SK-N-SH (cell line): ENCODE measurements around the gene TCL1A. TPM values are rescaled to one million over a fixed set of nuclear protein-coding genes. Genes with fewer than 3 reads are reported as not detected.

ENCODE experiments used
- CTCF ChIA-PET: fragments of 300-600, 350-600 bp; formaldehyde crosslinking; extraction: SDS; loops from one replicate; lab custom pipeline; 2021; lab: Yijun Ruan, JAX
- POLR2A ChIA-PET: fragments of 350-600 bp; sonication (Branson Sonifier 250); formaldehyde crosslinking; extraction: SDS; loops from one replicate; lab custom pipeline; 2020; ENCODE audit warnings: antibody characterized with exemption, inconsistent platforms; lab: Yijun Ruan, JAX
- DNase-seq: peaks from one replicate; pipeline ENCODE4 v3.0.0; 2012
- H2AFZ ChIP-seq: fragments of 200-600 bp; sonication (generic); 2 replicates; pipeline ENCODE4 v1.8.1; 2016; ENCODE audit warnings: antibody characterized with exemption, mild to moderate bottlenecking, low read depth
- H3F3A ChIP-seq: fragments of 200-600 bp; sonication (generic); replicated peaks from 2 replicates; pipeline ENCODE3; 2016; ENCODE audit warnings: antibody characterized with exemption, mild to moderate bottlenecking; ENCODE audit not compliant: insufficient read depth
- H3K27ac ChIP-seq, 2 experiments: fragments of 200-500 bp in 1 of 2; fragments of 200-600 bp in 1 of 2; sonication (Bioruptor generic) in 1 of 2; sonication (generic), shearing (Covaris generic) in 1 of 2; 2 replicates each; pipeline versions ENCODE4 v1.5.1 to v1.6.1; 2014 to 2016; ENCODE audit warnings: low read depth in 2 of 2, inconsistent platforms in 1 of 2, low read length in 1 of 2, mild to moderate bottlenecking in 1 of 2, mixed read lengths in 1 of 2
- H3K27me3 ChIP-seq: fragments of 200-600 bp; sonication (generic), shearing (Covaris generic); 2 replicates; pipeline ENCODE4 v1.6.1; 2016; ENCODE audit warnings: mixed run types; ENCODE audit not compliant: insufficient read depth
- H3K36me3 ChIP-seq, 2 experiments: fragments of 200-500 bp in 1 of 2; fragments of 200-600 bp in 1 of 2; sonication (Bioruptor generic) in 1 of 2; sonication (generic) in 1 of 2; replicated peaks in 1 of 2; 2 replicates each; pipeline versions ENCODE3 to v1.5.1; 2014 to 2016; ENCODE audit warnings: low read length in 1 of 2, mild to moderate bottlenecking in 1 of 2; ENCODE audit not compliant: insufficient read depth in 2 of 2, control insufficient read depth in 1 of 2
- H3K4me1 ChIP-seq, 2 experiments: fragments of 200-500 bp in 1 of 2; fragments of 200-600 bp in 1 of 2; sonication (Bioruptor generic) in 1 of 2; sonication (generic), shearing (Covaris generic) in 1 of 2; 2 replicates each; pipeline versions ENCODE4 v1.5.1 to v1.6.1; 2014 to 2016; ENCODE audit warnings: low read depth in 1 of 2, low read length in 1 of 2, mixed run types in 1 of 2; ENCODE audit not compliant: insufficient read depth in 2 of 2, control insufficient read depth in 1 of 2
- H3K4me2 ChIP-seq: fragments of 200-600 bp; sonication (generic), shearing (Covaris generic); 2 replicates; pipeline ENCODE4 v1.6.1; 2017; ENCODE audit warnings: mixed run types
- H3K4me3 ChIP-seq, 2 experiments: fragments of 200-500 bp in 1 of 2; fragments of 200-600 bp in 1 of 2; sonication (Bioruptor generic) in 1 of 2; sonication (generic), shearing (Covaris generic) in 1 of 2; 2 replicates each; pipeline versions ENCODE4 v1.5.1 to v1.8.1; 2014 to 2016; ENCODE audit warnings: low read depth in 2 of 2, inconsistent platforms in 1 of 2, low read length in 1 of 2, mild to moderate bottlenecking in 1 of 2, mixed read lengths in 1 of 2, moderate library complexity in 1 of 2
- H3K79me2 ChIP-seq: fragments of 200-600 bp; sonication (generic); 2 replicates; pipeline ENCODE4 v1.8.1; 2017; ENCODE audit warnings: mild to moderate bottlenecking; ENCODE audit not compliant: insufficient read depth
- H3K9ac ChIP-seq: fragments of 200-600 bp; sonication (generic); 2 replicates; pipeline ENCODE4 v1.6.1; 2017; ENCODE audit warnings: mixed run types
- H3K9me2 ChIP-seq: fragments of 200-600 bp; sonication (generic); 2 replicates; pipeline ENCODE4 v1.6.1; 2017; ENCODE audit warnings: mixed run types
- H3K9me3 ChIP-seq: fragments of 200-600 bp; sonication (generic); 2 replicates; pipeline ENCODE4 v1.6.1; 2017; ENCODE audit warnings: mixed run types, mild to moderate bottlenecking, moderate library complexity
- H4K20me1 ChIP-seq: fragments of 200-600 bp; sonication (generic); 2 replicates; pipeline ENCODE4 v1.6.1; 2017; ENCODE audit warnings: mild to moderate bottlenecking, mixed run types; ENCODE audit not compliant: insufficient read depth
- ELF1 ChIP-seq: IDR thresholded peaks from 2 replicates; pipeline ENCODE4 v1.4.0; 2012
- EP300 ChIP-seq, 2 experiments: IDR thresholded peaks; 2 replicates each; pipeline versions ENCODE4 v1.4.0 to v1.6.1; 2012; ENCODE audit warnings: borderline replicate concordance in 1 of 2, low read depth in 1 of 2, low read length in 1 of 2
- FOSL2 ChIP-seq: IDR thresholded peaks from 2 replicates; pipeline ENCODE4 v1.4.0; 2012; ENCODE audit warnings: low read depth, mild to moderate bottlenecking, moderate library complexity, borderline replicate concordance
- FOXJ3 ChIP-seq: sonication (generic); formaldehyde crosslinking; IDR thresholded peaks from 2 replicates; pipeline ENCODE4 v1.5.1; 2020; ENCODE audit warnings: mild to moderate bottlenecking, missing genetic modification reagents
- FOXM1 ChIP-seq: IDR thresholded peaks from 2 replicates; pipeline ENCODE4 v1.4.0; 2012; ENCODE audit warnings: low read depth, mild to moderate bottlenecking
- GABPA ChIP-seq: IDR thresholded peaks from 2 replicates; pipeline ENCODE4 v1.4.0; 2012; ENCODE audit warnings: low read depth, mild to moderate bottlenecking
- GATA2 ChIP-seq: sonication (generic); formaldehyde crosslinking; IDR thresholded peaks from 2 replicates; pipeline ENCODE4 v1.5.0; 2020; ENCODE audit warnings: mild to moderate bottlenecking, missing genetic modification reagents
- JUND ChIP-seq: IDR thresholded peaks from 2 replicates; pipeline ENCODE4 v1.4.0; 2012
- MEF2A ChIP-seq: IDR thresholded peaks from 2 replicates; pipeline ENCODE4 v1.4.0; 2012; ENCODE audit warnings: low read depth, borderline replicate concordance
- MXI1 ChIP-seq: IDR thresholded peaks from 2 replicates; pipeline ENCODE4 v1.6.1; 2012; ENCODE audit warnings: mild to moderate bottlenecking, low read depth, low read length, improper control_type of control experiment
- NFIC ChIP-seq: IDR thresholded peaks from 2 replicates; pipeline ENCODE4 v1.4.0; 2012; ENCODE audit warnings: borderline replicate concordance
- POLR2AphosphoS5 ChIP-seq: IDR thresholded peaks from 2 replicates; pipeline ENCODE4 v1.6.1; 2012; ENCODE audit warnings: low read depth, low read length
- RFX5 ChIP-seq: IDR thresholded peaks from 2 replicates; pipeline ENCODE4 v1.6.1; 2012; ENCODE audit warnings: mild to moderate bottlenecking, improper control_type of control experiment, low read length
- SIN3A ChIP-seq: IDR thresholded peaks from 2 replicates; pipeline ENCODE4 v1.6.1; 2012; ENCODE audit warnings: low read depth, mild to moderate bottlenecking, low read length, moderate library complexity, borderline replicate concordance
- SMC3 ChIP-seq: IDR thresholded peaks from 2 replicates; pipeline ENCODE4 v1.6.1; 2012; ENCODE audit warnings: low read depth, low read length, improper control_type of control experiment
- YY1 ChIP-seq: IDR thresholded peaks from 2 replicates; pipeline ENCODE4 v1.4.0; 2012; ENCODE audit warnings: low read depth, mild to moderate bottlenecking
- WGBS: methylation state at CpG from one replicate; pipeline ENCODE4 v1.1.6; 2017; ENCODE audit warnings: low lambda C conversion rate; 5-methylcytosine and 5-hydroxymethylcytosine counted together
- polyA plus RNA-seq, 3 experiments: library from polyadenylated mRNA; depleted of rRNA; stranded (reverse); fragments of >200 nt; gene quantifications; 2 replicates each; pipeline ENCODE4 v1.2.3, GENCODE V29; 2012
- TF ChIP-seq, protein P1 (sequence below): fragments of 200-600 bp; sonication (generic); IDR thresholded peaks from 2 replicates; pipeline ENCODE4 v1.6.1; 2017; ENCODE audit warnings: antibody characterized with exemption, mild to moderate bottlenecking, moderate library complexity
- TF ChIP-seq, protein P2 (sequence below): IDR thresholded peaks from 2 replicates; pipeline ENCODE4 v1.4.0; 2012; ENCODE audit warnings: low read depth

Gene TCL1A
- polyA plus RNA-seq, 1 of the 3 experiments (the other 2 are of a cell fraction): not detected

- ChIA-PET CTCF (interaction anchor here (0.7 to 1.1 kb wide), 2 partner anchors 70 to 290 kb away, joined by 3 read pairs; no protein-coding TSS in a partner anchor), POLR2A (no interaction called here)
- Histone ChIP-seq H3K9me2 (no peaks in the 10 kb centered on the region), H3K4me2 (no peak overlapping the region), H3K4me3 (no peak overlapping the region), H3K4me1 (no peaks in the 10 kb centered on the region; a peak in 1 of 4 replicates), H3K9ac (no peak overlapping the region), H3K27me3 (no peaks in the 10 kb centered on the region), H3K27ac (no peak overlapping the region), H3K9me3 (no peaks in the 10 kb centered on the region), H3K36me3 (no peaks in the 10 kb centered on the region), H4K20me1 (no peaks in the 10 kb centered on the region), H2AFZ (no peak overlapping the region), H3F3A (no peaks in the 10 kb centered on the region), H3K79me2 (no peaks in the 10 kb centered on the region)
- DNase-seq: no peak
- 11% methylated on average over 3 of the region's 3 CpGs for WGBS
- TF ChIP-seq FOXJ3 (CRISPR knock-in tag): no peak
- no peak for TF ChIP-seq YY1
- no peak for TF ChIP-seq NFIC
- TF ChIP-seq POLR2AphosphoS5: no peak
- no peak for TF ChIP-seq JUND
- TF ChIP-seq SMC3: no peak
- TF ChIP-seq GATA2 (CRISPR knock-in tag): no peak
- TF ChIP-seq, protein P1, sequence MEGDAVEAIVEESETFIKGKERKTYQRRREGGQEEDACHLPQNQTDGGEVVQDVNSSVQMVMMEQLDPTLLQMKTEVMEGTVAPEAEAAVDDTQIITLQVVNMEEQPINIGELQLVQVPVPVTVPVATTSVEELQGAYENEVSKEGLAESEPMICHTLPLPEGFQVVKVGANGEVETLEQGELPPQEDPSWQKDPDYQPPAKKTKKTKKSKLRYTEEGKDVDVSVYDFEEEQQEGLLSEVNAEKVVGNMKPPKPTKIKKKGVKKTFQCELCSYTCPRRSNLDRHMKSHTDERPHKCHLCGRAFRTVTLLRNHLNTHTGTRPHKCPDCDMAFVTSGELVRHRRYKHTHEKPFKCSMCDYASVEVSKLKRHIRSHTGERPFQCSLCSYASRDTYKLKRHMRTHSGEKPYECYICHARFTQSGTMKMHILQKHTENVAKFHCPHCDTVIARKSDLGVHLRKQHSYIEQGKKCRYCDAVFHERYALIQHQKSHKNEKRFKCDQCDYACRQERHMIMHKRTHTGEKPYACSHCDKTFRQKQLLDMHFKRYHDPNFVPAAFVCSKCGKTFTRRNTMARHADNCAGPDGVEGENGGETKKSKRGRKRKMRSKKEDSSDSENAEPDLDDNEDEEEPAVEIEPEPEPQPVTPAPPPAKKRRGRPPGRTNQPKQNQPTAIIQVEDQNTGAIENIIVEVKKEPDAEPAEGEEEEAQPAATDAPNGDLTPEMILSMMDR: no peak
- no peak for TF ChIP-seq FOSL2
- TF ChIP-seq FOXM1: no peak
- TF ChIP-seq RFX5: no peak
- no peak for TF ChIP-seq MEF2A
- TF ChIP-seq ELF1: no peak
- no peak for TF ChIP-seq SIN3A
- TF ChIP-seq GABPA: no peak
Measured at GRCh38 chr14:95703805-95704204, 10.1 kb downstream of the TCL1A start.

- 15% methylated on average over 3 of the region's 3 CpGs for WGBS
- Histone ChIP-seq H3K9me3 (no peaks in the 10 kb centered on the region), H3K4me3 (no peak overlapping the region), H3K27ac (no peak overlapping the region), H2AFZ (no peak overlapping the region), H3K4me2 (no peak overlapping the region), H3K9ac (no peak overlapping the region), H3K4me1 (no peaks in the 10 kb centered on the region; a peak in 1 of 4 replicates), H4K20me1 (no peaks in the 10 kb centered on the region), H3K9me2 (no peaks in the 10 kb centered on the region), H3K27me3 (no peaks in the 10 kb centered on the region), H3F3A (no peaks in the 10 kb centered on the region), H3K36me3 (no peaks in the 10 kb centered on the region), H3K79me2 (no peaks in the 10 kb centered on the region)
- DNase-seq: no peak
- ChIA-PET CTCF (interaction anchor here (0.7 to 1.1 kb wide), 2 partner anchors 71 to 291 kb away, joined by 3 read pairs; no protein-coding TSS in a partner anchor), POLR2A (no interaction called here)
- no peak for TF ChIP-seq SIN3A
- TF ChIP-seq EP300 (IDR thresholded peaks at IDR 0.05; ENCODE audit: borderline replicate concordance in 1 of 2, low read depth in 1 of 2, low read length in 1 of 2): no peak
- TF ChIP-seq, protein P1: no peak
- TF ChIP-seq, protein P2, sequence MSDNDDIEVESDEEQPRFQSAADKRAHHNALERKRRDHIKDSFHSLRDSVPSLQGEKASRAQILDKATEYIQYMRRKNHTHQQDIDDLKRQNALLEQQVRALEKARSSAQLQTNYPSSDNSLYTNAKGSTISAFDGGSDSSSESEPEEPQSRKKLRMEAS: no peak
- TF ChIP-seq MXI1: no peak
Measured at GRCh38 chr14:95703341-95703740, 10.6 kb downstream of the TCL1A start.
